Liver (tissue), 3 donors: ENCODE measurements around the gene SARM1.

Experiments used
- GABPA ChIP-seq, 2 donors: IDR thresholded peaks in 1 of 2; conservative IDR thresholded peaks in 1 of 2; 2 replicates each; pipeline ENCODE4 v1.6.1; 2016; ENCODE audit warnings: antibody characterized with exemption in 2 of 2, mild to moderate bottlenecking in 1 of 2, moderate library complexity in 1 of 2
- SP1 ChIP-seq: IDR thresholded peaks from 2 replicates; pipeline ENCODE4 v1.6.1; 2018; ENCODE audit warnings: antibody characterized with exemption, mild to moderate bottlenecking
- YY1 ChIP-seq: IDR thresholded peaks from 2 replicates; pipeline ENCODE4 v1.6.1; 2016; ENCODE audit warnings: antibody characterized with exemption, mild to moderate bottlenecking
- TF ChIP-seq, protein P1 (sequence below): fragments of 150-350 bp; IDR thresholded peaks from 2 replicates; pipeline ENCODE4 v1.5.1; 2017; ENCODE audit warnings: improper control_type of control experiment, low read depth, low read length; ENCODE audit not compliant: missing input control
- TF ChIP-seq, protein P2 (sequence below): IDR thresholded peaks from 2 replicates; pipeline ENCODE4 v1.6.1; 2016; ENCODE audit warnings: antibody characterized with exemption, mild to moderate bottlenecking
- donor health status: healthy.
- donor health status: healthy.

DNA sequence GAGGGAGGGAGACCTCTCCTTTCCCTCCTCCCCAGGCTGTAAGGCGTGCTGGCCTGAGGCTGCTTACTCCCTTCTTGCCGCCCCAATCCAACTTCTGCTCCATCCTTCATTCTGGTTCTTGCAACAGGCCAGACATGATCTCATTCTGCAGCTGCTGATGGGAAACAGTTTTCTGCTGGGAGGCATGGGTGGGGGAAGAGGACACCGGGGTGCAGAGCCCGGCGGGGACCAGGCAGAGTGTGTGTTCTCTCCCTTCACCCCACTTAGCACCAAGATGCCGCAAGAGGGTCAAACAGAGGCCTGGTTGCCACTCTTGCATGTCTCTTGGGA, 1.4 kb downstream of the SARM1 start:
- TF ChIP-seq GABPA (IDR thresholded peaks at IDR 0.05 in 1 of 2, conservative IDR thresholded peaks at IDR 0.05 in 1 of 2) = no peak
- no peak for TF ChIP-seq SP1
- no peak for TF ChIP-seq YY1
- TF ChIP-seq, protein P1, sequence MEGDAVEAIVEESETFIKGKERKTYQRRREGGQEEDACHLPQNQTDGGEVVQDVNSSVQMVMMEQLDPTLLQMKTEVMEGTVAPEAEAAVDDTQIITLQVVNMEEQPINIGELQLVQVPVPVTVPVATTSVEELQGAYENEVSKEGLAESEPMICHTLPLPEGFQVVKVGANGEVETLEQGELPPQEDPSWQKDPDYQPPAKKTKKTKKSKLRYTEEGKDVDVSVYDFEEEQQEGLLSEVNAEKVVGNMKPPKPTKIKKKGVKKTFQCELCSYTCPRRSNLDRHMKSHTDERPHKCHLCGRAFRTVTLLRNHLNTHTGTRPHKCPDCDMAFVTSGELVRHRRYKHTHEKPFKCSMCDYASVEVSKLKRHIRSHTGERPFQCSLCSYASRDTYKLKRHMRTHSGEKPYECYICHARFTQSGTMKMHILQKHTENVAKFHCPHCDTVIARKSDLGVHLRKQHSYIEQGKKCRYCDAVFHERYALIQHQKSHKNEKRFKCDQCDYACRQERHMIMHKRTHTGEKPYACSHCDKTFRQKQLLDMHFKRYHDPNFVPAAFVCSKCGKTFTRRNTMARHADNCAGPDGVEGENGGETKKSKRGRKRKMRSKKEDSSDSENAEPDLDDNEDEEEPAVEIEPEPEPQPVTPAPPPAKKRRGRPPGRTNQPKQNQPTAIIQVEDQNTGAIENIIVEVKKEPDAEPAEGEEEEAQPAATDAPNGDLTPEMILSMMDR = no peak
- TF ChIP-seq, protein P2, sequence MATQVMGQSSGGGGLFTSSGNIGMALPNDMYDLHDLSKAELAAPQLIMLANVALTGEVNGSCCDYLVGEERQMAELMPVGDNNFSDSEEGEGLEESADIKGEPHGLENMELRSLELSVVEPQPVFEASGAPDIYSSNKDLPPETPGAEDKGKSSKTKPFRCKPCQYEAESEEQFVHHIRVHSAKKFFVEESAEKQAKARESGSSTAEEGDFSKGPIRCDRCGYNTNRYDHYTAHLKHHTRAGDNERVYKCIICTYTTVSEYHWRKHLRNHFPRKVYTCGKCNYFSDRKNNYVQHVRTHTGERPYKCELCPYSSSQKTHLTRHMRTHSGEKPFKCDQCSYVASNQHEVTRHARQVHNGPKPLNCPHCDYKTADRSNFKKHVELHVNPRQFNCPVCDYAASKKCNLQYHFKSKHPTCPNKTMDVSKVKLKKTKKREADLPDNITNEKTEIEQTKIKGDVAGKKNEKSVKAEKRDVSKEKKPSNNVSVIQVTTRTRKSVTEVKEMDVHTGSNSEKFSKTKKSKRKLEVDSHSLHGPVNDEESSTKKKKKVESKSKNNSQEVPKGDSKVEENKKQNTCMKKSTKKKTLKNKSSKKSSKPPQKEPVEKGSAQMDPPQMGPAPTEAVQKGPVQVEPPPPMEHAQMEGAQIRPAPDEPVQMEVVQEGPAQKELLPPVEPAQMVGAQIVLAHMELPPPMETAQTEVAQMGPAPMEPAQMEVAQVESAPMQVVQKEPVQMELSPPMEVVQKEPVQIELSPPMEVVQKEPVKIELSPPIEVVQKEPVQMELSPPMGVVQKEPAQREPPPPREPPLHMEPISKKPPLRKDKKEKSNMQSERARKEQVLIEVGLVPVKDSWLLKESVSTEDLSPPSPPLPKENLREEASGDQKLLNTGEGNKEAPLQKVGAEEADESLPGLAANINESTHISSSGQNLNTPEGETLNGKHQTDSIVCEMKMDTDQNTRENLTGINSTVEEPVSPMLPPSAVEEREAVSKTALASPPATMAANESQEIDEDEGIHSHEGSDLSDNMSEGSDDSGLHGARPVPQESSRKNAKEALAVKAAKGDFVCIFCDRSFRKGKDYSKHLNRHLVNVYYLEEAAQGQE = no peak
